ENCODE results near the gene ZNF609.
"Not testable (repeated sequence)": the region's sequence is repeated elsewhere in the genome, so short reads cannot be mapped to it uniquely, and the experiment has no call there.

ZNF609 gene

DNA sequence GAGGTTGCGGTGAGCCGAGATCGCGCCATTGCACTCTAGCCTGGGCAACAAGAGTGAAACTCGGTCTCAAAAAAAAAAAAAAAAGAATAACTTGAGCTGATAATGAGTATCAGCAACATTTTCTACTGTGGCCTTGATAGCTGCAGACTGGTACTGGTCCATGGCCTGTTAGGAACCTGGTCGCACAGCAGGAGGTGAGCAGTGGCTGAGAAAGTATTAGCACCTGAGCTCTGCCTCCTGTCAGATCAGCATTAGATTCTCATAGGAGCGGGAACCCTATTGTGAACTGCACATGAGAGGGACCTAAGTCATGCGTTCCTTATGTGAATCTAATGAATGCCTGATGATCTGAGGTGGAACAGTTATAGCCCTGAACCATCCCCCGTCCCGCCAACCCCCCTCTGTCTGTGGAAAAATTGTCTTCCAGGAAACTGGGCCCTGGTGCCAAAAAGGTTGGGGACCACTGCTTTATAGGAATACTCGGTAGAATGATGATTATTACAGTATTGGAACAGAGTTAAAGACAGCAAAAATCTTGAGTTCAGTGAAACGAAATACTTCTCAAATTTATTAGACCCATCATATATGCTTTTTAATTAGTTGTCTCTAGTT, 126.0 kb downstream of the ZNF609 start:
- DNase-seq (ENCODE audit: low spot score), result no peak

GRCh38 chr15:64586984-64587383, 126.6 kb downstream of the ZNF609 start:
- no peak for DNase-seq (ENCODE audit: low spot score)

GRCh38 chr15:64589435-64590084, 129.2 kb downstream of the ZNF609 start:
- no peak for DNase-seq (ENCODE audit: low spot score)

DNA sequence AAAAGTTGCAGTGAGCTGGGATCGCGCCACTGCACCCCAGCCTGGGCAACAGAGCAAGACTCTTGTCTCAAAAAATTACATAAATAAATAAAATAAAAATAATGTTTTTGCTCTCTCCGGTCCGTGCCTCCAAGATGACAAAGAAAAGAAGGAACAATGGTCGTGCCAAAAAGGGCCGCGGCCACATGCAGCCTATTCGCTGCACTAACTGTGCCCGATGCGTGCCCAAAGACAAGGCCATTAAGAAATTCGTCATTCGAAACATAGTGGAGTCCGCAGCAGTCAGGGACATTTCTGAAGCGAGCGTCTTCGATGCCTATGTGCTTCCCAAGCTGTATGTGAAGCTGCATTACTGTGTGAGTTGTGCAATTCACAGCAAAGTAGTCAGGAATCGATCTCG, 132.5 kb downstream of the ZNF609 start:
- DNase-seq (ENCODE audit: low spot score), result not testable (repeated sequence)

GRCh38 chr15:64596701-64597476, 136.5 kb downstream of the ZNF609 start:
- peak; percentile 54 for DNase-seq (ENCODE audit: low spot score)

GRCh38 chr15:64597477-64597822, 137.1 kb downstream of the ZNF609 start:
- no peak for DNase-seq (ENCODE audit: low spot score)

DNA sequence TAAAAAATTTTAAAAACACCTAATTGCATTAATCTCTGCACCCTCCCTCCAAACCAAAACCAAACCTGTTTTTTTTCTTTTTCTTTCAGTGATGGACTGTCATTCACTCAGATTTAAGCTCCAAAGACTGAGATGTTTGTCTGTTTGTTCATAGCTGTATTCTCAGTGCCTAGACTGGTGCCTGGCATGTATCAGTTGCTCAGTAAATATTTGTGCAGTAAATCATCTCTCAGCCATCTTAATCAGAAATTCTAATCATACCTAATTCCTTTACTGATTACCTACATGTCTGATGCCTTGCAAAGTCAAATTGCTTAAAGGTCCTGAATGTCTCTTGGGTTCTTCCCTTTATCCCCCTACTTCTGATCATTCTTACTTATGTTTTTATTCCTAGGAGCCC, 138.8 kb downstream of the ZNF609 start:
- no peak for DNase-seq (ENCODE audit: low spot score)

GRCh38 chr15:64599716-64600115, 139.3 kb downstream of the ZNF609 start:
- DNase-seq (ENCODE audit: low spot score), result no peak

- DNase-seq (ENCODE audit: low spot score), result no peak
Observed at GRCh38 chr15:64600794-64601193, 140.4 kb downstream of the ZNF609 start.

GRCh38 chr15:64604319-64604718, 143.9 kb downstream of the ZNF609 start:
- no peak for DNase-seq (ENCODE audit: low spot score)

GRCh38 chr15:64607416-64607815, 147.0 kb downstream of the ZNF609 start:
- not testable (repeated sequence) for DNase-seq (ENCODE audit: low spot score)

DNA sequence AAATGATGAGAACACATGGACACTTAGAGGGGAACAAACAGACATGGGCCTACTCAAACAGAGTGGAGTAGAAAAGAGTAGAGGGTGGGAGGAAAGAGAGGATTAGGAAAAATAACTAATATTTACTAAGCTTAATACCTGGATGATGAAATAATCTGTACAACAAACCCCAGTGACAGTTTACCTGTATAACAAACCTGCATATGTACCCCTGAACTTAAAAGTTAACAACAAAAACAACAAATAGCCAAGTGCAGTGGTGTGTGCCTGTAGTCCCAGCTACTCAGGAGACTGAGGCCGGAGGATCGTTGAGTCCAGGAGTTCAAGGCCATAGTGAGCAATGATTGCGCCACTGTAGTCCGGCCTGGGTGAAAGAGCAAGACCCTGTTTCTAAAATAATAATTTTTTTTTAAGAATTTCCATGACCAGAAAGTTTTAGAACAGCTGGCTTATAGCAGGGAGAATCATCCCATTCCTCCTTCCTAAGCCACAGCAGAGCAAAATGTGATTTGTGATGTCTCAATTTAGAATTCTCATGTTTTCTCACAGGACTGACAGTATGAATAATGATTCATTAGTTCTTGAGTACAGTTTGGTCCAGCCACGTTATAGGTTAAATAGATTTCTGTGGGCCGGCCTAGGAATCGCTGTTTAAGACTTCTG, 150.0 kb downstream of the ZNF609 start:
- DNase-seq (ENCODE audit: low spot score), result no peak

DNA sequence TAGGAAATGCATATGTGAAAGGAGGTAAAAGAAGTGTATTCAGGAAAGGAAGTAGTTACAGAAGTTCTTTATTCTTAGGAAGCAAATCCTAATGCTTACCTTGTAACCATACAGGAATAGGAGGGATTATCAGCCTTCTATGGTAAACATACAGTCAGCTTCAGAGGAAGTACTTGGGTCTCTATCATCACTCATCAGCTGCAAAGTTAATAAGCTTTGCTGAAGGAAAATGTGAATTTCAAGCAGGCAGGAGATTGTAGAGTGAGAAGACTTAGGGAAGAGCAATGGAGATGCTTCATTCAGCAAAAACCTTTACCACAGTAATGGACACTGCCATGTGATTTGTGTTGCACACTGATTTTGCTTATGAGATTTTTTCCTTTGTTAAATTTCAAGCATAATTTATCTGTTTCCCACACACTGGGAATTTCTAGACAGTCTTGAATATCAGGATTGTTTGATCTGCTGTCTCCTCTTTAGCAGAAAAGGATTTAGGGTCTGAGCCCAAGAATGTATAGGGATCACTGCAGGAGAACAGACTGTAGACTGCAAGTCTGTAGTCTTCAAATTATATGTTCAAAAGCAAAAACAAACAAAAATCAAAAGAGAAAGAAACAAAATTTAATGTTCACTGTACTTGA, 150.8 kb downstream of the ZNF609 start:
- DNase-seq (ENCODE audit: low spot score), result no peak

DNA sequence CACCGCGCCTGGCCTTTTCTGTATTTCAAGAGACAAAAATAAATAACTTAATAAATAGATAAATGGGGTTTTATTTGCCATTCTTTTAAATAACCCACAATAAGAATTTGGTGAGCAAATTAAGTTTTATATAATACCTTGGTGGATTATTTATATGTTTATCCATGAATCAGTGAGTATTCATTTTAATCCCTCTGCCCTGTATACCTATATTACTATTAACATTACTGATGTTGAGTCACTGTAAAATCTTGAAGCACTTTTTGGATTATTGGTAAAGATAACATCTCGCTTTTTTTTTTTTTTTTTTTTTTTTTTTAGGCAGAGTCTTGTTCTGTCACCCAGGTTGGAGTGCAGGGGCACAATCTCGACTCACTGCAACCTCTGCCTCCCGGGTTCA, 154.1 kb downstream of the ZNF609 start:
- no peak for DNase-seq (ENCODE audit: low spot score)

DNA sequence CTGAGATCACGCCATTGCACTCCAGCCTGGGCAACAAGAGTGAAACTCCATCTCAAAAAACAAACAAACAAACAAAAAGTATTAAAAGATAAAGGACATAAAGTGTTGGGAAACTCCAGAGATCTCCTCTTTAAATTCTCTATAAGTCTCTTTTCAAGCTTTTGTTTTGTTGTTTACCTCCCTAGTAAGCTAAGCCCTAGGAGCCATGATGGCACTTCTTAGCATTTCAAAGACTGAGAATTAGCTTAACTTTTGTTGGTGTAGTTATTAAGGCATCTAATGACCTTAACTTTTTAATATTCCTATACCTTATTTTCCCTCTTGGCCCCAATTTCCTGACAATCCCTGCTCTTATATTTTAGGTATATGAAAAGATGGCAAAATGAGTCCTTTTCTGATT, 157.3 kb downstream of the ZNF609 start:
- DNase-seq (ENCODE audit: low spot score), result no peak

GRCh38 chr15:64618138-64618537, 157.8 kb downstream of the ZNF609 start:
- DNase-seq (ENCODE audit: low spot score), result no peak

- no peak for DNase-seq (ENCODE audit: low spot score)
Observed at GRCh38 chr15:64618540-64618939, 158.2 kb downstream of the ZNF609 start.

GRCh38 chr15:64619880-64620839, 159.8 kb downstream of the ZNF609 start:
- peak; percentile 38 for DNase-seq (ENCODE audit: low spot score)

- no peak for DNase-seq (ENCODE audit: low spot score)
Observed at GRCh38 chr15:64621056-64621455, 160.7 kb downstream of the ZNF609 start.

DNA sequence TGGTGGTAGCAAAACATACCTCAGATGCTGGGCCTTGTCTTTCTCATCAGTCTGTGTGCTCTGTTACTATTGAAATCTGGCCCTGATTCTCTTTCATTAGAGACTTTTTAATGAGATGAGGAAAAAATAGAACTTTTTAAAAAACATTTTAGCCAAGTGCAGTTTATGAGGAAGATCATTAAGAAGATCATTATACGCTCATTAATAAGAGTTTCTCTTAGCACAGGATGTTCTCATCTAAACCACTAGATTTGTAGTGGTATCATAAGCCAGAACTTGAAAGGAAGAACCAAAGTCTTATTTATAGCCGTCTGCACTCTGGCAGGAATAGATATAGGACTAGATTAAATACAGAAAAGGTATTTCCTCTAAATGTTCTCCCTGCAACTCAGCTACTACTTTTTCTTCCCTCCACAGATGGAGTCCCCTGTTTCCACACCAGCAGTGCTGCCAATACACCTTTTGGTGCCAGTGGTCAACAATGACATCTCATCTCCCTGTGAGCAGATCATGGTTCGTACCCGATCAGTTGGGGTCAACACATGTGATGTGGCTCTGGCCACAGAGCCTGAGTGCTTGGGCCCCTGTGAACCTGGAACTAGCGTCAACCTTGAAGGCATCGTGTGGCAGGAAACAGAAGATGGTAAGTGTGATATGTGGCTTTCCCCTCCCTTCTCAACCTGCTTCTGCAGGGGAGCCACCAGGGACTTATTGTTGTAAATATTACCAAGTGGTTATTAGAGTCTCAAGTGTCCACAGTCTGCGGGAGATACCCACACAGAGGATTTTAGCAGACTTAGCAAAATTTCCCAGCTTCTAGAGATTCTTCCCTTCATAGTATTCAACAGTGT, 162.3 kb downstream of the ZNF609 start:
- no peak for DNase-seq (ENCODE audit: low spot score)

Data from AG20443 (cell line).